Neural cell (in vitro differentiated cells): Measurements from ENCODE around the gene PEAR1. TPM values are rescaled to one million over a fixed set of nuclear protein-coding genes. Genes with fewer than 3 reads are reported as not detected.

ENCODE experiments used
- H2AFZ ChIP-seq: fragments of 200-600, 300-800 bp; sonication (generic), shearing (Covaris generic); 2 replicates; pipeline ENCODE4 v1.6.0; 2014; ENCODE audit warnings: low read depth, mild to moderate bottlenecking, antibody characterized with exemption, low read length, moderate library complexity
- H3F3A ChIP-seq: fragments of 200-600 bp; shearing (Covaris generic); 2 replicates; pipeline ENCODE4 v1.6.1; 2016; ENCODE audit warnings: mild to moderate bottlenecking, moderate library complexity, mixed read lengths, antibody characterized with exemption, low read length; ENCODE audit not compliant: insufficient read depth, poor library complexity, severe bottlenecking
- H3K27ac ChIP-seq: fragments of 200-600, 300-800 bp; sonication (generic), shearing (Covaris generic); 2 replicates; pipeline ENCODE4 v1.5.1; 2014; ENCODE audit warnings: mild to moderate bottlenecking, low read length, moderate library complexity
- H3K27me3 ChIP-seq: fragments of 300-800, 200-600 bp; sonication (generic), shearing (Covaris generic); 2 replicates; pipeline ENCODE4 v1.6.0; 2014; ENCODE audit warnings: mild to moderate bottlenecking, low read depth, low read length, moderate library complexity; ENCODE audit not compliant: insufficient read depth
- H3K36me3 ChIP-seq: fragments of 300-800, 200-600 bp; sonication (generic), shearing (Covaris generic); 2 replicates; pipeline ENCODE4 v1.5.1; 2014; ENCODE audit warnings: mild to moderate bottlenecking, antibody characterized with exemption, low read length, moderate library complexity; ENCODE audit not compliant: insufficient read depth
- H3K4me2 ChIP-seq: fragments of 300-800, 200-600 bp; sonication (generic), shearing (Covaris generic); 2 replicates; pipeline ENCODE4 v1.6.0; 2014; ENCODE audit warnings: mild to moderate bottlenecking, low read length
- H3K4me3 ChIP-seq: fragments of 300-800, 200-600 bp; sonication (generic), shearing (Covaris generic); 2 replicates; pipeline ENCODE4 v1.5.1; 2014; ENCODE audit warnings: mild to moderate bottlenecking, low read length, moderate library complexity
- H3K79me2 ChIP-seq: fragments of 200-600 bp; shearing (Covaris generic); replicated peaks from 2 replicates; pipeline ENCODE4 v1.6.0; 2014; ENCODE audit warnings: mild to moderate bottlenecking, low read length, moderate library complexity; ENCODE audit not compliant: insufficient read depth
- H3K9ac ChIP-seq: fragments of 300-800, 200-600 bp; sonication (generic), shearing (Covaris generic); 2 replicates; pipeline ENCODE4 v1.6.1; 2016; ENCODE audit warnings: mild to moderate bottlenecking, low read length, mixed read lengths
- H3K9me2 ChIP-seq: fragments of 200-600 bp; shearing (Covaris generic); 2 replicates; pipeline ENCODE4 v1.6.1; 2016; ENCODE audit warnings: mild to moderate bottlenecking, low read length, mixed read lengths; ENCODE audit not compliant: insufficient read depth
- H3K9me3 ChIP-seq: fragments of 200-600, 300-800 bp; sonication (generic), shearing (Covaris generic); 2 replicates; pipeline ENCODE4 v1.6.1; 2016; ENCODE audit warnings: mild to moderate bottlenecking, mixed run types, low read length, moderate library complexity, mixed read lengths
- H4K20me1 ChIP-seq: fragments of 200-600 bp; shearing (Covaris generic); 2 replicates; pipeline ENCODE4 v1.6.1; 2016; ENCODE audit warnings: mild to moderate bottlenecking, mixed run types; ENCODE audit not compliant: insufficient read depth
- CTCF ChIP-seq: fragments of 450-650 bp; IDR thresholded peaks from 2 replicates; pipeline ENCODE4 v1.5.1; 2014; ENCODE audit warnings: antibody characterized with exemption, mild to moderate bottlenecking, moderate library complexity; ENCODE audit not compliant: poor library complexity, severe bottlenecking
- EP300 ChIP-seq: fragments of 450-650 bp; conservative IDR thresholded peaks from 2 replicates; pipeline ENCODE4 v1.6.1; 2014; ENCODE audit warnings: antibody characterized with exemption, mild to moderate bottlenecking, moderate library complexity; ENCODE audit not compliant: poor library complexity, severe bottlenecking
- EZH2 ChIP-seq: fragments of 200-600, 300-800 bp; shearing (Covaris generic), sonication (generic); IDR thresholded peaks from 2 replicates; pipeline ENCODE4 v1.6.1; 2014; ENCODE audit warnings: antibody characterized with exemption, low read length, borderline replicate concordance, mild to moderate bottlenecking; ENCODE audit not compliant: insufficient read depth, poor library complexity, severe bottlenecking
- MXI1 ChIP-seq: fragments of 450-650 bp; conservative IDR thresholded peaks from 2 replicates; pipeline ENCODE4 v1.6.1; 2014; ENCODE audit warnings: antibody characterized with exemption, mild to moderate bottlenecking; ENCODE audit not compliant: poor library complexity, severe bottlenecking
- POLR2AphosphoS5 ChIP-seq: IDR thresholded peaks from 2 replicates; pipeline ENCODE4 v1.6.1; 2012
- RAD21 ChIP-seq: fragments of 450-650 bp; conservative IDR thresholded peaks from 2 replicates; pipeline ENCODE4 v1.6.1; 2014; ENCODE audit warnings: antibody characterized with exemption, mild to moderate bottlenecking, moderate library complexity
- REST ChIP-seq: IDR thresholded peaks from 2 replicates; pipeline ENCODE4 v1.6.1; 2012; ENCODE audit warnings: borderline replicate concordance
- SMC3 ChIP-seq: fragments of 450-650 bp; conservative IDR thresholded peaks from 2 replicates; pipeline ENCODE4 v1.6.1; 2014; ENCODE audit warnings: antibody characterized with exemption, mild to moderate bottlenecking, moderate library complexity; ENCODE audit not compliant: poor library complexity
- TAF1 ChIP-seq: IDR thresholded peaks from 2 replicates; pipeline ENCODE4 v1.6.1; 2012; ENCODE audit warnings: low read depth
- polyA plus RNA-seq: library from polyadenylated mRNA; depleted of rRNA; stranded (reverse); fragments of >200 nt; gene quantifications from 2 replicates; pipeline ENCODE4 v1.2.3, GENCODE V29; 2014

PEAR1 gene
- polyA plus RNA-seq, 1 donor from 2014 or later = not detected

- H3F3A ChIP-seq = no peaks in the 10 kb centered on the region
Measured at GRCh38 chr1:156945881-156946661, 52.6 kb downstream of the PEAR1 start.

DNA sequence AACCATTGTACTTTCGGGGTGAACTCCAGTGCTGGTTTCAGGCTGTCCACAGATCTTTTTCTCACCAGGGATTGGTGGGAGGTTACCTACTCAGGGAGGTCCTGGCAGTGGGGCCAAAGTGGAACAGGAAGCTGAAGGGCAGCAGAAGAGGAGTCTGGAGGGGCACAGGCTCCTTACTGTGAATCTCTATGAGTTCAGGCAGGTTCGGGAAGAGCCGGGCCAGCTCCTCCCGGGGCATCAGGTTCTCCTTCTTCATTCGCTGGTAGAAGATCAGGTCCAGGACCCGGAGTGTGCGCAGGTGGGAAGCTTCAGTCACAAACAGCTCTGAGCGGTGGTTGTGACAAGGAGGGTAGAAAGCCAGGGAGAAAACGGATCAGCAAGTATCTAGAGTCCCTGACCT lies 53.6 kb downstream of the PEAR1 start:
- Histone ChIP-seq H3K27me3 (no peaks in the 10 kb centered on the region), H4K20me1 (no peaks in the 10 kb centered on the region), H3K9ac (no peak overlapping the region), H3K27ac (no peak overlapping the region), H3K9me3 (no peaks in the 10 kb centered on the region), H3K4me3 (no peak overlapping the region), H3K9me2 (no peaks in the 10 kb centered on the region), H3K79me2 (no peaks in the 10 kb centered on the region), H3F3A (no peaks in the 10 kb centered on the region), H2AFZ (no peak overlapping the region), H3K4me2 (no peak overlapping the region), H3K36me3 (peaks cover 23% of the 10 kb centered on the region)
- TF ChIP-seq RAD21 (no peak), EZH2 (no peak), TAF1 (no peak), EP300 (no peak), SMC3 (no peak), POLR2AphosphoS5 (no peak), CTCF (no peak), MXI1 (no peak), REST (no peak)

More at GRCh38 chr1:156945881-156946661, 52.6 kb downstream of the PEAR1 start:
- Histone ChIP-seq H4K20me1 (no peaks in the 10 kb centered on the region), H3K9me3 (no peaks in the 10 kb centered on the region), H3K9me2 (no peaks in the 10 kb centered on the region), H3K79me2 (no peaks in the 10 kb centered on the region), H3K27me3 (no peaks in the 10 kb centered on the region), H2AFZ (no peak overlapping the region), H3K27ac (no peak overlapping the region), H3K9ac (no peak overlapping the region), H3K4me3 (no peak overlapping the region), H3K36me3 (peaks cover 23% of the 10 kb centered on the region), H3K4me2 (no peak overlapping the region)
- TF ChIP-seq SMC3 (no peak), EP300 (no peak), CTCF (no peak), EZH2 (no peak), RAD21 (no peak), POLR2AphosphoS5 (no peak)
